HG02610 (cell line): ENCODE data around the gene SLC11A2.
"Not testable (repeated sequence)": the region's sequence is repeated elsewhere in the genome, so short reads cannot be mapped to it uniquely, and the experiment has no call there.

ENCODE experiments used
- ATAC-seq: cut with Tn5 transposase; IDR thresholded peaks from one replicate; pipeline ENCODE4 v1.9.1; 2021; ENCODE audit warnings: mild to moderate bottlenecking, moderate library complexity; ENCODE audit not compliant: unreplicated experiment

The SLC11A2 gene

DNA sequence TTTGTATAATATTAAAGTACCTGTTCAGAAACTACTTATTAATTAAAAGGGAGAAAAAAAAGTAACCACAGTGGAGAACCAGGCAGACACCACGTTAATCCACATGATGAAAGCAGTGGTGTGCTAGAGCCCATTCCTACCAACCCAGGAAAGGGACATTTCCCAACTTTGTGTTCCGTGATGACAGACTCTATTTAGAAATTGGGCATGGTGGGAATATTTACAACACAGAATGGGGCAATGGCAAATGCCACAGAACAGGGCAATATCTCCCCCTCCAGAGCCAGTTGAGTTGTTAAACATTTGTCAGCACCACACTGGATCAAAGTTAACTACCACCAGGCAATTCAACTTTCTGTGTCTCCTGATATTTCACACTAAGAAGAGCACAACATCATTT lies 75.1 kb downstream of the SLC11A2 start:
- no peak for ATAC-seq

DNA sequence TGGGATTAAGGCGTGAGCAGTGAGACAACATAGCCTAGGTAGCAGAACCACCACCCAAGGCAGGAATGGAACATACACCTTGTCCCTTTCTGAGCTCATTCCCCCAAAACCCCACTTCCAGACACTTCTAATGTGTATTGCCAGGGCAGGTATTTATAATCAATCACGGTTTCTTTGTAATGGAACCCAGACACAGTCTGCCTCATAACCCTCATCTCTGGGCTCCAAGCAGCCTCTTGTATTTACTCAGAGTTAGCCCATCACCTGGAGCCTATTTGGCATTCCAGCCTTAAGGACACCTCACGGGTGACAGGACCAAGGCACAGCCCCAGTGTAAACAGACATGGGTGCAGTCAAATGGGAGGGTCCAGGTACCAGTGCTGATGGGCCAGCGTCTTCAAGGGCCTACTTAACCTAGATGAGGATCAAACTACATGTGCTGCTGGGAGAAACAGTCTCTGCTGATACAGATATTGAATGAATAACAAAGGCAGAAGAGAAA lies 76.3 kb downstream of the SLC11A2 start:
- no peak for ATAC-seq

DNA sequence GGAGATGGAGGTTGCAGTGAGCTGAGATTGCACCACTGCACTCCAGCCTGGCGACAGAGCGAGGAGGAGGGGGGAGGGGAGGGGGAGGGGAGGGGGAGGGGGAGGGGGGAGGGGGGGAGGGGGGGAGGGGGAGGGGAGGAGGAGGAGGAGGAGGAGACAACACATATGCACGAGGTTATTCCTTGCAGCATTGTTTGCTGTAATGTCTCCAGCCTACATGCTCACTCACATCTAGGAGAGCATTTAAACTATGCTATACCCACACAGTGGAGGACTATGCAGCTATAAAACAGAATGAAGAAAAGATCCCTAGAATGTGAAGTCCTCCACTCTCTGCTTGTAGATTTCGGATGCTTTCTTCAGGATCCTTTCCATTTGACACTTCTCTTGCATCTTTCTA lies 77.4 kb downstream of the SLC11A2 start:
- no peak for ATAC-seq

DNA sequence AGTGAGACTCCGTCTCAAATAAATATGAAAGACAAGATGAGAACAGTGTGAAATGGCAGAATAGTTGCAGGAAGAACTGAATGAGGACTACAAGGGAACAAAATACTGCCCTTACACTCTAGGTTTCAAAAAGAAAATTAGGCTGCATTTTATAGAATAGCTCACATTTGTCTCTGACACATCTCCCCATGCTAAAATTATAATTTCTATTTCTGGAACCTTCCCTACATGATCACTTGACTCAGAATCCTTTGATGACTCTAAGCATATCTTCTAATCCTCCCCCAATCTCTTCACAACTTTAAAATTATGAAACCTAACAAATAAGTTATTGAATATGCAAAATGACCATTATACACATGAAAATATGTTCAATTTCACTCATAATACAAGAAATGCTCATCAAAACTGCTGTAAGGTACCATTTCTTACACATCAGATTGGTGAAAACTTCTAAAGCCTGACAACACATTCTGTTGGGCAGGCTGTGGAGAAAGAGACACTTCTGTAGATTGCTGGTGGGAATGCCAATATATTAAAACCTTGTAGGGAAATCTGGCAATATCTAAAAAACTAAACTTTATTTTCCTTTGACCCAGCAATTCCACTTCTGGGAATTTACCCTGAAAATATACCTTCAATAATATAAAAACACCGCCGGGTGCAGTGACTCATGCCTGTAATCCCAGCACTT lies 78.1 kb downstream of the SLC11A2 start:
- ATAC-seq: no peak

DNA sequence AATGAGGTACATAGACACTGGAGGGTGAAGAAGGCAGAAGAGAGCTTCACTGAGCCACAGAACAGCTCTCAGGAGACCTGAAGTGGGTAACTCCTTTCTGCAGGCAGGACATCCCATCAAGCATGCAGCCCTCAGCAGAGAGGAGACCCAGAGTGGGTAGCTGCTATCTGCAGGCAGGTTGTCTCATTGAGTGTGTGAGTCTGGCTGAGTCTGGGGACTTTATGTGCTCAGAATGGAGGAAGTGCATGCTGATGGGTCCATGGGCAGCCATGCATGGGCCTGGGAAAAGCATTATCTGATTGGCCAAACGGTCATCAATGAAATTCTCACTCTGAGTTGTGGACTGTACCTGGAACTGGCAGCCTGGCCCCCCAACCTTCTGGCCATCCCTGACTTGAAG lies 88.5 kb downstream of the SLC11A2 start:
- ATAC-seq: no peak

DNA sequence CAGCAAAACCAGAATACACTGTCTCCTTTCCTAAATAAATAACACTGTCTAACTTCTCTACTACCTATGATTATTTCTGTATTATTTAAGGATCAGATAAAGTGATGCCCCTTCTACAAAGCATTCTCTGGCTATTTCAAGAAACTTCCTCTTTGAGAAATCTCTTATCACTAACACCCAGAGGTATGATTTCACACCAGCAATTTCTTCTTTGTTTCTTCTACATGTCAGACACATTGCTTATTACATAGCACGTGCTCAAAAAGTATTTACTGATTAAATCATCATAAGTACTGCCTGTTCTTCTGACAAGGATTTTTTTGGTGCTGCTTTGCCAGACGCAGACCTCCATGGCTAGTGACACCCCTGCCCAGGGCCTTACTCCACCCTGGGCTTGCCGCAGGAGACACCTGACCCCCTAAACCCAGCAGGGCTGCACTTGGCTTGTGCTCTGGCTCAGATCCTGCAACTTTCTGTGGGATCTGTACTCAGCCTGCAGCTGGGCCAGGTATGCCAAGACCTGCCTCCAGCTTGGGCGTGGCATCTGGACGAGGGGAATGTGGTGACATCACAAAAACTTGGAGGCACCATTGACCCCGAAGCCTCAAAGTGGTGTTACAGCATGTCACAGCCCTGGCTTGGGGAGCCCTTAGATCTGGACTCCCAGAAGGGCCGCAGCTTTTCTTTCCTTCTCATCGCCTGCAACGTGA lies 89.2 kb downstream of the SLC11A2 start:
- ATAC-seq: no peak

DNA sequence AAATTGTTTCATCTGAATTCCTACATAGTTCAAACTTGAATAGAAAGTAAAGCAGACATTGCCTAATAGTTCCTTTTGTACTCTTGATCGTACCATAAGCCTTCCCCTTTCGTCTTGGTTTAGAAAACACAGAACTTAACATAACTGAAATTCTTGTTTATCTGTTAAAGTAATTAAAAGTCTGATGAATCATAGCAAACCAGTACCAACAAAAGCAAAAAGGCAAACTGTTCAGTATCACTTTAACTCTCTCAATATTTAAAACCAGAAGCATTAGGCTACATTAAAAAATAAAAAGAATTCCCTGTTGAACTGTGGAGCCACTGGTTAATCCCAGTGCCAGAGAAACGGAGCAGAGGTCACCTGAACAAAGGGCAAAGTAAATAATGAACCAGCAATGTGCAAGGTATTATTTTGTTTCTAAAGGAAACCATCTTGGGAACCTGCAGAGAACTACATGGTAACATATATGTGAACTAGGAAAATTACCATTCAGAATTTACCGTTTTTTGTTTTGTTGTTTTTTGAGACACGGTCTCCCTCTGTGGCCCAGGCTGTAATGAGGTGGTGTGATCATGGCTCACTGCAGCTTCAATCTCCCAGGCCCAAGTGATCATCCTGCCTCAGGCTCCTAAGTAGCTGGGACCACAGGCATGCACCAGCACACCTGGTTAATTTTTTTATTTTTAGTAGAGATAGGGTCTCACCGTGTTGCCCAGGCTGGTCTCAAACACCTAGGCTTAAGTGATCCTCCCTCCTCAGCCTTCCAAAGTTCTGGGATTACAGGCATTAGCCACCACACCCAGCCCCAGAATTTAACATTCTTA lies 91.0 kb downstream of the SLC11A2 start:
- no peak for ATAC-seq

DNA sequence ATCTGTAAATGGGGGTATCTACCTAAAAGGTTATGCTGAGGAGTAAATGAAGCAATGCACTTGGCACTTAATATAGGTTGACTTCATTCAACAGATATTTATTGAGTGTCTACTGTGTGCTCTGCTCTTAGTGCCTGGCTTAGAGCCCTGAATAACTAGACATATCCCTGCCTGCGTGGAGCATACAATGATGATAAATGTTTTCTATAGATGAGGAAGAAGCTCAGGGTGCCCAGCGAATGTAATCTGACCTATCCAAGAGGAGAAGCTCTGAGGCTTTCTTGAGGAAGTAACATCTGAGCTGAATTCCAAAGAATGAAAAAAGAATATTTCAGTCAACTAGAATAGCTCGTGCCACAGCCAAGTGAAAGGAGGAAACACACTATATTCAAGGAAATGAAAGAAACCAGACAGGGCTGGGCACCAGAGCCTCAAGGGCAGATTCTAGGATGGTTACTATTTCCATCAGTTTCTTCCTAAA lies 91.8 kb downstream of the SLC11A2 start:
- ATAC-seq: no peak

DNA sequence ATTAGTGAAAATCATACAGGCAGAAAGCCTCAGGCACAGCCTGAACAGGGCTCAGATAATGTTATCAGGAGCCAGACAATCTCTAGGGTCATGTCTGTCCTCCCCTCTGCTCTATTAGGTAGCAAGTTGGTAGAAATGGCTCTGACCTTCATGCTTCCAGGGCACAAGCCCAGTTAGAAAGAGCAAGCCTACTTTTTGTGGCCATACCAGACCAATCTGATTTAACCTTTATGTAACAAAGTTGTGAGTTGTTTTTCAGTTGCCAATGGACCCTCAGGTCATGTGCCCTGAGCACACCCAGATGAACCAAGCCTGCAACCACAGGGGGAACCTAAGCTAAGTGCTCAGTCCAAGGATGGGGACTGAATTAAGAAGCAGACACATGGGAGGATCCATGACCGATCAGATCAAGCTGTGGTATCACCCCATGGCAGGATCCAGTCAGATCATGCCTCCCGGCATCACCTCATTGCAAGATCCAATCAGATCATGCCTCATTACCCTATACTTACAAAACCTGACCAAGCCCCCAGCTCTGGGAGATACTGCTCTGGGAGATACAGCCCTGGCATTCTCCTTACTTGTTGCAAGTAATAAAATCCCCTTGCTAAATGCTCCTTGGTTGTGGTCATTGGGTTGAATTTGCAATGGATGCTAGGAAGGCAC lies 92.6 kb downstream of the SLC11A2 start:
- no peak for ATAC-seq

DNA sequence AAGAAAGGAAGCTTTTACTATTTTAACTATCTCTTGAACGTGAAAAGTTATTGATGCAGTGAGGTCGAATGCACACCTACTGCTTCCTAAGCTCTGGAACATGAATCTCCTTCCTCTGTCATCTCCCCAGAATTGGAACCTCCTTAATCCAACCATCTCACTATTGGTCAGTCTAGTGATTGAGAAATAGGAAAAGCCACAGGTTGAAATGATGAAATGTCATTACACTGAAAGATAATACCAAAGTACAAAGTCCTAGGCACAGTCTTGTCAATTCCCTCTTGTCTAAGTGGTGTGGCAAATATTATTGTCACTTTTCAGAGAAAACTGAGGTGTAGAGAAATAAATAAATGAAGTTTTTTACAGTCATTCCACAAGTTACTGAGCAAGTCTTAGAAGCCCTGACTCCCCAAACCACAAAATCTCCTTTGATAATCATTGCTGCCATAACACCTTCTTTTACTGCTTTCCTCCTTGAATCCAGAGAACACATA lies 93.3 kb downstream of the SLC11A2 start:
- ATAC-seq: no peak

DNA sequence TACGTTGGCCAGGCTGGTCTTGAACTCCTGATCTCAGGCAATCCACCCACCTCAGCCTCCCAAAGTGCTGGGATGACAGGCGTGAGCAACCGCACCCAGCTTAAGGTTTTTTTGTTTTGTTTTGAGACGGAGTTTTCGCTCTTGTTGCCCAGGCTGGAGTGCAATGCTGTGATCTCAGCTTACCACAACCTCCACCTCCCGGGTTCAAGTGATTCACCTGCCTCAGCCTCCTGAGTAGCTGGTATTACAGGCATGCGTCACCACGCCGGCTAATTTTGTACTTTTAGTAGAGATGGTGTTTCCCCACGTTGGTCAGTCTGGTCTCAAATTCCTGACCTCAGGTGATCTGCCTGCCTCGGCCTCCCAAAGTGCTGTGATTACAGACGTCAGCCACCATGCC lies 95.7 kb downstream of the SLC11A2 start:
- ATAC-seq: not testable (repeated sequence)

DNA sequence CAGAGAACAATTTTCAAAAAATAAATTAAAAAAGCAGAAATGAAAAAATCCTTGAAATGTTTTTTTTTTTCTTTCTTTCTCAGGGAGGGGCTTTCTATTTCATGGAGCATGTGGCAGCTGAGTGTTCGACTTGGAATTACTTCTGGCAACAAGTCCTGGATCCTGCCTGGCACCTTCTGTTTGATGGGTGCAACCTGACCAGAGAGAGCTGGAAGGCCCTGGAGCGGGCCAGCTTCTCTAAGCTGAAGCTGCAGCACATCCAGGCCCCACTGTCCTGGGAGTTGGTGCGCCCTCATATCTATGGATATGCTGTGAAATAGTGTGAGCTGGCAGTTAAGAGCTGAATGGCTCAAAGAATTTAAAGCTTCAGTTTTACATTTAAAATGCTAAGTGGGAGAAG lies 96.4 kb downstream of the SLC11A2 start:
- ATAC-seq: no peak
